DMS114 treated with DMSO at 0.1 percent for 48 hours (cell line): ENCODE results near the gene GPR158.

Experiments used
- DNase-seq: peaks from one replicate; lab custom pipeline; 2025; ENCODE audit not compliant: unreplicated experiment; lab: John Stamatoyannopoulos, UW

The GPR158 gene

GRCh38 chr10:25206693-25207414, 32.1 kb downstream of the GPR158 start:
- no peak for DNase-seq

- DNase-seq = no peak
These were observed 34.8 kb downstream of the GPR158 start for GRCh38 chr10:25209618-25210017.

GRCh38 chr10:25210265-25210664, 35.5 kb downstream of the GPR158 start:
- DNase-seq = no peak

DNA sequence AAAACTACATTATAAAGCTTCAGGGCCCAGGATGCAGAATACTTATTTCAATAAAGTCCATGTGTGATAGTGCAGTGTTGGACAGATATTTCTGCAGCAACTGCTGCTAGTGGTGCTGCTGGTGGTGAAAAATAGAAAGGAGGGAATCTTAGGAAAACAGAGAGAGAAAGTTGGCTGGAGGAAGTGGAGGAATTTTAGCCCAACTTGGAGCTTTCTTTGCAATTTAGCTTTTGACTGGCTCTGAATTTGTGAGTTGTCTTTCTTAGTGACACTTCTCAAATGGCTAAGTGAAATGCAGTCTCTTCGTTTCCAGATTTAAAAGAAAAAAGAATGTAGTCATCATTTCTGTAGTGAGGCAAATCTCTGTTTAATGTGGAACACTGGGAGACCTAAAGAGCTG, 45.4 kb downstream of the GPR158 start:
- DNase-seq = no peak

- no peak for DNase-seq
These were observed 47.4 kb downstream of the GPR158 start for GRCh38 chr10:25222085-25222660.

- DNase-seq = peak; percentile 42
These were observed 52.2 kb downstream of the GPR158 start for GRCh38 chr10:25226775-25227682.

DNA sequence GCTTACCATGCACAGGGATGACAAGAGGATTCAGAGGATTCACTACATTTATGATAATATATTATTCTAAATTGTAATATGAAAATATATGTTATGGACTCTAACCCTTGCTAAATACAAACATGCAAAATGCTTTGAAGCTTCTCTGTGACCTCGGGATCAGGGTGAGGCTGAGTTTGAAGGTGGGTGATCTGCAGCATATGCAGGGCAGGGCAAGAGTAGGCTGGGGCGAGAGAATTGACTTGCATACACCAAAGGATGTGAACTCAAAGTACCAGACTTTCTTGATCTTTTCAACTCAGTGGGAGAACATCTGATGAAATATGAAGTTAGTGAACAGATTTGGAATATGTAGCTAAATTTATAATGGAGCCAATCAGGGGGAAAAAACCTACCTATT, 57.0 kb downstream of the GPR158 start:
- DNase-seq = no peak

- DNase-seq = no peak
These were observed 57.4 kb downstream of the GPR158 start for GRCh38 chr10:25232204-25232603.

- no peak for DNase-seq
These were observed 70.4 kb downstream of the GPR158 start for GRCh38 chr10:25245165-25245564.

DNA sequence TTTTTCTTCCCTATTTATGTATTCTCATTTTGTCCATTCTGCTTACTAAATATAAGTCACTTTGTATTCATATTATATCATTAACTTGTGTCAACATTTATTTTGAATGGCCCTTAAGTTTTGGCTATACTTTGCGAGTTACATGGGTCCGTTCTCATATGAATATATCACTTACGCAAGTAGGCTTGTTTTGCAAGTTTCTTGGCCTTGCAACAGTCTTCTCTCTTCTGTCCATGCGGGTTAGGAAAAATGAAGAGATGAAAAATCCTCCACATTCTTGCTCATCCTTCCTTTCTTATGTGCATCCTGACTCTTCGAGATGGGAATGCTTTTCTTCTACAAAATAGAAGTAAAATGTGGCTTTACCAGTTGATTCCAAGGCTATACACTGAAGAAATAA, 82.8 kb downstream of the GPR158 start:
- no peak for DNase-seq

DNA sequence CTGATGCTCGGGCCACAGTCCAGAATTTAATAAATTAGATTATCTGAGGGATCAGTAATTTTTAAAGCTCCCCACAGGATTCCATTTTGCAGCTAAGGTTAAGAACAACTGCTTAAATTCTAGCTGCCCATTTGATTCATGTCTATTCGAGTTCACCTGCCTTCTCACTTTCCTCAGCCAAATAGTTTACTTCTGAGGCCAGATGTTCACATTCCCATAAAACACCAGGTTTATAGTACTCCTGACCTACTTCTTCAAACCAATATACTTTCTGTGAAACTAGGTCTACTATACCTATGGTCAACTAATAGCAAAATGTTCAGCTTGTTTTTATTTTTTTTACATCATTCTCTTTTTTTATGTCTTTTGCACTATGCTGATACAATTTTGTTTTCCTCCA, 86.3 kb downstream of the GPR158 start:
- no peak for DNase-seq

DNA sequence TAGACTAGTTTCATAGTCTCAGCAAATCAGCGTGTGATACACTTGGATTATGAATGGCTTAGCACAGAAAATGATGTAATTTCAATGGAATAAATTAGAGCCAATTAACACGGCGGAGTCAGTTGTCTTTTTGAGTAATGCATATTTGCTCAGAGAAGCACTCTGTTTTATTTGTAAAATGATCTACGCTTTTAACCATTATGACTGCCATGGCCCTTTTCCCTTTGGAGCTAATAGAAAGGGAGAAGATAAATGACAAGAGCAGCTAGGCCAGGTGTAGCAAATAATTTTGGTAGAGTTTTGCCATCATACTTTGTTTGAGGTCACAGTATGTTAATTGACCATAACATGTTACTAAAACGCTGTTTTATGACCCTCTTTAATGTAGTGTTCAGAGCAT, 86.8 kb downstream of the GPR158 start:
- no peak for DNase-seq

DNA sequence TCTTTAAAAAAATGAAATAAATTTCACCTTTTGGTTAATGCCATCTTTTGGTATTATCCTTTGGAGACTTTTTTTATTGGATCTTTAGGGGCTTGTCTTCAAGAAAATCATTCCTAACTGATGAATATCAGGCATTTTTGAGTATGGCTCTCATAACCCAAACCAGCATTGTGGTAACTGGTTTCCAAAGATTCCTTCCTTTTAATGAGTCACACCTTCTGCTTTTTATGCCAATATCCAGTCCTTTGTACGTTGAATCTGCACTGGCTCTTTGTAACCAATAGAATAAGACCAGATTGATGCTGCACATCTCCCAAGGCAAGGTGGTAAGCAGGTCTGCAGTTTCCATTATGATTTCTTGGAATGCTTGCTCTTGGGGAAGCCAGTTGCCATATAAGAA, 89.1 kb downstream of the GPR158 start:
- DNase-seq = no peak

- DNase-seq = no peak
These were observed 103.4 kb downstream of the GPR158 start for GRCh38 chr10:25278180-25278579.

DNA sequence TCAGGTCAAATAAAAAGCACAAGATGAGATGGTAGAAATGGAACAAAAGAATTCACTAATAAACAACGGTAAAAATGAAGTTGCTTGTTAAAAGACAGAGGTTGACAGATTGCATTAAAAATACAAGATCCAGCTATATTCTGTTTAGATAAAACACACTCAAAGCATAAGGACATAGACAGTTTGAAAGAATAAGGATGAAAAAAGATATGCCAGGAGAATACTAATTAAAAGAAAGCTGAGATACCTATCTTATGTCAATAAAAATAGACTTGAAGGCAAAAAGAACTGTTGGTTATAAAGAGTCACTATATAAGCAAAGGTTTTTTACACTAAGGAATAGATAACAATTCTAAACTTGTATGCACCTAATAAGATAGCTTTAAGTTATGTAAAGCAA, 105.3 kb downstream of the GPR158 start:
- no peak for DNase-seq

DNA sequence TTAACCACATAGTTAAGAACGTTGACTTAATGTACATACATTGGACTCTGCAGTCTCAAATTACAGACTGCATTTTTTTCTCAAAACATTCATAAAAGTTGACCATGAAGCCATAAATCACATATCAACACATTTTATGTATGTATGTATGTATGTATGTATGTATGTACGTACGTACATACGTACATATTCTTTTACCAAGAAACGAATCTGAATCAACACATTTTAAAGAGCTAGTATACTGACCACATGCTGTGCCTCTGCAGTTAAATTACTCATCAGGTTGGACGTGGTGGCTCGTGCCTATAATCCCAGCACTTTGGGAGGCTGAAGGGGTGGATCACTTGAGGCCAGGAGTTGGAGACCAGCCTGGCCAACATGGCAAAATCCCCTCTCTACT, 105.8 kb downstream of the GPR158 start:
- DNase-seq = no peak

DNA sequence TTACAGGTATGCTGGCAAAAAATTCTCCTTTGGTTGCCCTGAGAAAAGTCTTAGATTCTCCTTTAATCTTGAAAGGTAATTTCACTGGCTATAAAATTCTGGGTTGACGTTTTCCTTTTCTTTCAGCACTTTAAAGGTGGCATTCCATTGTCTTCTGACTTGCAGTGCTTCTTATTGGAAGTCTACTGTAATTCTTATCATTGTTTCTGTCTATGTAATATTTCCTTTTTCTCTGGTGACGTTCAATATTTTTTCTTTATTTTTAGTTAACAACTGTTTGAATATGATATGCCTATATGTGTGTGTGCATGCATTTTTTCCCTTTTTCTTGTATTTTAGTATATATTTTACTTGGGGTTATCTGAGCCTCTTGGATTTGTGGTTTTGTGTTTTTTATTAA, 111.0 kb downstream of the GPR158 start:
- no peak for DNase-seq

GRCh38 chr10:25288181-25288580, 113.4 kb downstream of the GPR158 start:
- DNase-seq = no peak

DNA sequence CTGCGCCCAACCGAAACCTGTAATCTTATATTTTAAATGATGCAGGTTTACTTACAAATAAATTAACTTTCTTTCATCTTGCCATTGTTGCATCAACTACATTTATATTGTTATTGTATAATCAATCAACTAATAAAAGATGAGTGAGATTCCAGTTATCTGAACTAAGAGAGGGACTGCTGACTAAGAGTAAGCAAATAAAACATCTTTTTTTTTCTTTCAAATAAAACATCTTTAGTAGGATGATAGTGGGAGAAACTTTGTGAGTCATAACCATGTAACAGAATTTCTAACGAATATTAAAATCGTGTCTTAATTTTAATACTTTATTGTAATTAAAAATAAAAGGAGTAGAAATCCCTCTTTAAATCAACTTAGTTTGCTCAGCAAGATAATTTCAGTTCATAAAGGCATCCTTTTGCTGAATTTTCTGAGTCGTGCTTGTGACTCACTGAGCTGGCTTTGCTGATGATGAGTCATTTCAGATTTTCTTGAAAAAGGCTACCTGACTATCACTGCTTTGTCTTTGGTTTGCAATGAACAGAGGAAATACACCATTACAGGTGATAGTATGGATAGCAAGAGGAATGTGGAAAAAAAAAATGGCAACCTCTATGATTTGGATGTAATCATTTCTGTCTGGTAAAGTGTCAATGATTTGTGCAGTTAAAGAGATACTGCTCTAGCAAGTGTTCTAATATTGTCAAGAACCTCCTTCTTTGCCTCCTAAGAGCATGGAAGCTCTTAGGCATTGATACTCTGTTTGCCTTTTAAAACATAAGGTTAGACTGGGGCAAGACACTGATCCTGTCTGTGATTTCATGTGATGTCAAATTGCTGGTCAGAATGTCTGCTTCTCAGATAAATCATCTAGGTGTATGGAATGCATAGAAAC, 119.5 kb downstream of the GPR158 start:
- DNase-seq = no peak

- DNase-seq = no peak
These were observed 121.5 kb downstream of the GPR158 start for GRCh38 chr10:25296324-25296723.

GRCh38 chr10:25297466-25297865, 122.7 kb downstream of the GPR158 start:
- DNase-seq = no peak
